GM12878 (cell line): Measurements from ENCODE around the gene GYG2. TPM values are rescaled to one million over a fixed set of nuclear protein-coding genes. Genes with fewer than 3 reads are reported as not detected.
"Not testable (repeated sequence)": the region's sequence is repeated elsewhere in the genome, so short reads cannot be mapped to it uniquely, and the experiment has no call there.

Source experiments
- ATAC-seq: fragments of 200-7000 bp; cut with Tn5 transposase; 3 replicates; pipeline ENCODE4 v1.9.1; 2020; ENCODE audit warnings: mild to moderate bottlenecking, moderate library complexity
- BruUV-seq: library from RNA; stranded (reverse); fragments of 400-500 nt; replicated peaks from 2 replicates; lab custom pipeline; 2021; lab: Mats Ljungman, UMichigan
- CTCF ChIA-PET: fragments of 300-600 bp; sonication (Branson Sonifier 250); formaldehyde crosslinking; extraction: SDS; loops from one replicate; lab custom pipeline; 2021; ENCODE audit warnings: inconsistent platforms; lab: Yijun Ruan, JAX
- POLR2A ChIA-PET: fragments of 350-600 bp; formaldehyde crosslinking; extraction: SDS; loops from one replicate; lab custom pipeline; 2021; ENCODE audit warnings: inconsistent platforms; lab: Charles Lee
- RAD21 ChIA-PET: fragments of 300-600 bp; sonication (Branson Sonifier 250); formaldehyde crosslinking; loops from one replicate; lab custom pipeline; 2023; ENCODE audit warnings: antibody characterized with exemption; ENCODE audit not compliant: unreplicated experiment; lab: Charles Lee
- SMC1A ChIA-PET: fragments of 300-600 bp; sonication (Branson Sonifier 250); formaldehyde crosslinking; loops from one replicate; lab custom pipeline; 2023; ENCODE audit not compliant: unreplicated experiment, uncharacterized antibody; lab: Charles Lee
- DNase-seq: peaks from one replicate; pipeline ENCODE4 v3.0.0-alpha.2; 2011; ENCODE audit warnings: low read depth, low spot score
- FAIRE-seq: peaks from 3 replicates; lab custom pipeline; 2011; peaks lifted over from hg19 to GRCh38; lab: Jason Lieb, UNC
- H2AFZ ChIP-seq: 2 replicates; pipeline ENCODE4 v1.6.0; 2011; ENCODE audit warnings: low read depth, low read length, control low read depth; ENCODE audit not compliant: control insufficient read depth
- H3K27ac ChIP-seq: 2 replicates; pipeline ENCODE4 v1.5.1; 2011; ENCODE audit warnings: control low read depth; ENCODE audit not compliant: control insufficient read depth, insufficient read depth
- H3K27me3 ChIP-seq, 2 experiments: replicated peaks in 1 of 2; 2 replicates each; pipeline versions ENCODE4 v1.6.0 to v1.6.1; 2011; ENCODE audit warnings: low read length in 1 of 2; ENCODE audit not compliant: control insufficient read depth in 2 of 2, insufficient read depth in 2 of 2
- H3K36me3 ChIP-seq, 2 experiments: 2 replicates each; pipeline ENCODE4 v1.5.1; 2011; ENCODE audit warnings: low read length in 1 of 2; ENCODE audit not compliant: control insufficient read depth in 2 of 2, insufficient read depth in 2 of 2
- H3K4me1 ChIP-seq: 2 replicates; pipeline ENCODE4 v1.6.1; 2011; ENCODE audit warnings: mild to moderate bottlenecking, low read length, moderate library complexity, mixed read lengths; ENCODE audit not compliant: control insufficient read depth, insufficient read depth
- H3K4me2 ChIP-seq: 2 replicates; pipeline ENCODE4 v1.6.0; 2011; ENCODE audit warnings: control low read depth; ENCODE audit not compliant: control insufficient read depth, insufficient read depth
- H3K4me3 ChIP-seq: fragments of 200-600 bp; sonication (generic); 2 replicates; pipeline ENCODE4 v1.5.1; 2016
- H3K79me2 ChIP-seq: 2 replicates; pipeline ENCODE4 v1.6.0; 2011; ENCODE audit warnings: low read length; ENCODE audit not compliant: control insufficient read depth, insufficient read depth
- H3K9ac ChIP-seq: 2 replicates; pipeline ENCODE4 v1.8.0; 2011; ENCODE audit warnings: low read length, control low read depth, mixed read lengths; ENCODE audit not compliant: control insufficient read depth, insufficient read depth
- H3K9me3 ChIP-seq: replicated peaks from 3 replicates; pipeline ENCODE4 v1.5.1; 2011; ENCODE audit warnings: mild to moderate bottlenecking, low read length; ENCODE audit not compliant: control insufficient read depth, insufficient read depth
- H4K20me1 ChIP-seq: 2 replicates; pipeline ENCODE4 v1.6.0; 2011; ENCODE audit not compliant: control insufficient read depth, insufficient read depth
- MEF2A ChIP-seq: IDR thresholded peaks from 2 replicates; pipeline ENCODE4 v1.6.1; 2011; ENCODE audit warnings: low read depth, mild to moderate bottlenecking, low read length, moderate library complexity; ENCODE audit not compliant: insufficient read depth
- MXI1 ChIP-seq: fragments of 150-350 bp; IDR thresholded peaks from 2 replicates; pipeline ENCODE4 v1.6.1; 2011; ENCODE audit warnings: low read depth, mild to moderate bottlenecking, inconsistent platforms, low read length, improper control_type of control experiment
- PAX5 ChIP-seq: IDR thresholded peaks from 2 replicates; pipeline ENCODE4 v1.6.1; 2011; ENCODE audit warnings: low read depth, low read length, borderline replicate concordance
- POLR2AphosphoS5 ChIP-seq: IDR thresholded peaks from 2 replicates; pipeline ENCODE4 v1.6.1; 2011; ENCODE audit warnings: mild to moderate bottlenecking, low read length, inconsistent platforms
- RB1 ChIP-seq: fragments of 450-650 bp; formaldehyde crosslinking; IDR thresholded peaks from 2 replicates; pipeline ENCODE4 v1.6.1; 2017; ENCODE audit warnings: mild to moderate bottlenecking, borderline replicate concordance
- SP1 ChIP-seq: IDR thresholded peaks from one replicate; pipeline ENCODE4 v1.6.1; 2011; ENCODE audit warnings: low read depth, low read length
- SPI1 ChIP-seq: IDR thresholded peaks from 2 replicates; pipeline ENCODE4 v1.6.1; 2011; ENCODE audit warnings: low read depth, mild to moderate bottlenecking, low read length, moderate library complexity, borderline replicate concordance; ENCODE audit not compliant: insufficient read depth
- STAT3 ChIP-seq: IDR thresholded peaks from 2 replicates; pipeline ENCODE4 v1.6.1; 2011; ENCODE audit warnings: low read depth, low read length, improper control_type of control experiment
- TBL1XR1 ChIP-seq: IDR thresholded peaks from 2 replicates; pipeline ENCODE4 v1.6.1; 2012; ENCODE audit warnings: low read depth, low read length, improper control_type of control experiment
- whole genome bisulfite sequencing: methylation state at CpG from one replicate; pipeline ENCODE4 v1.1.6; 2016; ENCODE audit warnings: low lambda C conversion rate; ENCODE audit not compliant: insufficient replicate concordance, insufficient coverage; ENCODE audit errors: missing lambda C conversion rate; 5-methylcytosine and 5-hydroxymethylcytosine counted together
- in situ Hi-C: fragments of 300-500 bp; cut with MboI; formaldehyde crosslinking; loops from 9 replicates; pipeline ENCODE4 v1.14.3; 2018; ENCODE audit warnings: mixed read lengths
- intact Hi-C: fragments of 100-400 bp; cut with micrococcal nuclease; formaldehyde crosslinking; loops from one replicate; pipeline ENCODE4 v1.14.2; 2022; ENCODE audit not compliant: unreplicated experiment
- polyA plus RNA-seq, 11 experiments: library from polyadenylated mRNA; depleted of rRNA in 4 of 11; unstranded in 6 of 11; stranded (reverse) in 5 of 11; fragments of >200 nt; fragmentation: Nextera tagmentation in 4 of 11; fragmentation: Illumina TruSeq in 1 of 11; extraction: Ambion mirVana in 4 of 11; extraction: Trizol in 1 of 11; gene quantifications; 1 replicate in 1 of 11; 2 replicates in 10 of 11; pipeline versions ENCODE4 v1.2.1 to v1.2.3, GENCODE V29; 2011 to 2016; ENCODE audit warnings: inconsistent platforms in 2 of 11, missing spikeins in 2 of 11, low read depth in 1 of 11
- total RNA-seq, 4 experiments: library from RNA; depleted of rRNA in 3 of 4; stranded (reverse); fragments of >200 nt in 3 of 4; fragmentation: Illumina TruSeq in 1 of 4; extraction: Trizol in 1 of 4; gene quantifications; 2 replicates each; pipeline versions ENCODE4 v1.2.1 to v1.2.3, GENCODE V29; 2013 to 2021
- TF ChIP-seq, protein P1 (sequence below): IDR thresholded peaks from 2 replicates; pipeline ENCODE4 v1.6.1; 2011; ENCODE audit warnings: mild to moderate bottlenecking, low read depth, low read length, moderate library complexity; ENCODE audit not compliant: insufficient replicate concordance

Gene GYG2
- total and polyA plus RNA-seq, 10 of the 15 experiments (the other 5 are each of a cell fraction or from before 2014, with no cell fraction given) = 0.05 TPM; not detected in 9

DNA sequence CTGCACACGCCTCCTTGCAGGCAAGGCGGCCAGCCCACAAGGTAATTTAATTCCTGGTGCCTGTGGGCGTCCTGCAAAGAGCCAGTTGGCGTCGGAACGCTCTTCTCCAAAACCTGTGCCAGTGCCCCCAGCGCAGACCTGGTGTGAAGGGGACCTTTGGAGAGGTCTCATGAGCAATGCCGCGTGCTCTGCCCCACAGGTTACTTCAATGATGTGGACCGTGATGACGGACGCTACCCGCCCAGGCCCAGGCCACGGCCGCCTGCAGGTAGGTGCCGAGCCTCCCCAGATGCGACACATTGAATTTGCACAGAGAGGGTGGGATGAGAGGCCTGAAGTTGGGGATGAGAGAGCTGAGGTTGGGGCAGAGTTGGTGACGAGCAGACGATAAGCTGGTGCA lies 34.4 kb upstream of the GYG2 start (continued):
- no peak for TF ChIP-seq STAT3
- TF ChIP-seq MEF2A = no peak
- no peak for TF ChIP-seq POLR2AphosphoS5
- TF ChIP-seq, protein P1, sequence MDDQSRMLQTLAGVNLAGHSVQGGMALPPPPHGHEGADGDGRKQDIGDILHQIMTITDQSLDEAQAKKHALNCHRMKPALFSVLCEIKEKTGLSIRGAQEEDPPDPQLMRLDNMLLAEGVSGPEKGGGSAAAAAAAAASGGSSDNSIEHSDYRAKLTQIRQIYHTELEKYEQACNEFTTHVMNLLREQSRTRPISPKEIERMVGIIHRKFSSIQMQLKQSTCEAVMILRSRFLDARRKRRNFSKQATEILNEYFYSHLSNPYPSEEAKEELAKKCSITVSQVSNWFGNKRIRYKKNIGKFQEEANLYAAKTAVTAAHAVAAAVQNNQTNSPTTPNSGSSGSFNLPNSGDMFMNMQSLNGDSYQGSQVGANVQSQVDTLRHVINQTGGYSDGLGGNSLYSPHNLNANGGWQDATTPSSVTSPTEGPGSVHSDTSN = no peak
- TF ChIP-seq RB1 = no peak
- no peak for TF ChIP-seq MXI1
- no peak for TF ChIP-seq SP1
- no peak for TF ChIP-seq PAX5
- TF ChIP-seq SPI1 = no peak
- TF ChIP-seq TBL1XR1 = no peak

DNA sequence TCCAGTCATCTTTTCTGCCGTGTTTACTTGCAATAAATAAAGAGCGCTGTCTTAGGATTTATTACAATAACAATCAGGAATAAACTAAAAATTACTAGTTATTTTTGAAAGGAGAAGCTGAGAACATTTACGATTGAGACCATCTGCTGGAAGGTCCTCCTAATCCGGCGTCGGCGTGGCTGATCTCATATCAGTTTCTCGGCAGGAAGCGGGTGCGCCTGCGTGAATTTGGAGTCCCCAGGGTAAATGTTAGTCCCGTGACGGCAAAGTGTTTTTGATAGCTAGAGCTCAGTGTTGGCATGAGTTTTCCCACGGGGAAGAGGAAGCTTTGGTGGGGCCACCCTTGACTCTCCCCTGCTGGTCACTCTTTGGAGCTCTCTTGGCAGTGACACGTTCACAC lies 31.9 kb upstream of the GYG2 start:
- H2AFZ ChIP-seq, ATAC-seq, H3K4me1 ChIP-seq, H3K9ac ChIP-seq, POLR2A ChIA-PET, H3K27me3 ChIP-seq, RAD21 ChIA-PET, H3K9me3 ChIP-seq, H4K20me1 ChIP-seq, in situ Hi-C loops, H3K79me2 ChIP-seq, DNase-seq, CTCF ChIA-PET, H3K36me3 ChIP-seq, H3K4me2 ChIP-seq, intact Hi-C loops, SMC1A ChIA-PET, FAIRE-seq, H3K27ac ChIP-seq, H3K4me3 ChIP-seq, BruUV-seq: not testable (repeated sequence)
- 69% methylated on average over 15 of the region's 15 CpGs for WGBS
